HEK293 (cell line): ENCODE data around the gene KLF16.

Experiments used
- CTCF ChIA-PET: fragments of 350-600 bp; formaldehyde crosslinking; extraction: SDS; loops from one replicate; lab custom pipeline; 2021; ENCODE audit warnings: antibody characterized with exemption; lab: Yijun Ruan, JAX
- POLR2A ChIA-PET: fragments of 300-600 bp; formaldehyde crosslinking; extraction: SDS; loops from one replicate; lab custom pipeline; 2020; ENCODE audit warnings: antibody characterized with exemption, inconsistent platforms; lab: Yijun Ruan, JAX
- H3K27ac ChIP-seq: fragments of 200-500 bp; sonication (Bioruptor generic); 2 replicates; pipeline ENCODE4 v1.5.1; 2014; ENCODE audit warnings: low read depth, low read length, control low read depth, inconsistent platforms; ENCODE audit errors: extremely low read depth
- H3K36me3 ChIP-seq, 2 experiments: fragments of 200-500 bp in 1 of 2; sonication (Bioruptor generic) in 1 of 2; 1 replicate in 1 of 2; 2 replicates in 1 of 2; pipeline ENCODE4 v1.5.1; 2014 to 2017; ENCODE audit warnings: inconsistent platforms in 2 of 2, low read length in 2 of 2; ENCODE audit not compliant: control insufficient read depth in 2 of 2, insufficient read depth in 1 of 2
- H3K4me1 ChIP-seq: fragments of 200-500 bp; sonication (Bioruptor generic); 2 replicates; pipeline ENCODE4 v1.5.1; 2014; ENCODE audit warnings: mild to moderate bottlenecking, low read length, inconsistent platforms; ENCODE audit not compliant: control insufficient read depth, insufficient read depth
- H3K4me3 ChIP-seq: 2 replicates; pipeline ENCODE4 v1.5.1; 2011; ENCODE audit warnings: low read depth, mild to moderate bottlenecking, control low read depth, low read length, moderate library complexity
- H3K9me3 ChIP-seq: fragments of 200-500 bp; sonication (Bioruptor generic); 2 replicates; pipeline ENCODE4 v1.5.1; 2014; ENCODE audit warnings: low read depth, low read length, inconsistent platforms; ENCODE audit not compliant: control insufficient read depth, insufficient read depth
- GLI2 ChIP-seq: fragments of 450-650 bp; formaldehyde crosslinking; IDR thresholded peaks from 2 replicates; pipeline ENCODE4; 2017; ENCODE audit warnings: missing biosample characterization, missing genetic modification characterization, low read depth, borderline replicate concordance
- GLIS1 ChIP-seq: fragments of 450-650 bp; formaldehyde crosslinking; IDR thresholded peaks from 2 replicates; pipeline ENCODE4 v1.5.1; 2016; ENCODE audit warnings: missing biosample characterization, missing genetic modification characterization
- GLIS2 ChIP-seq: fragments of 450-650 bp; formaldehyde crosslinking; IDR thresholded peaks from 2 replicates; pipeline ENCODE4 v1.5.1; 2016; ENCODE audit warnings: missing biosample characterization, missing genetic modification characterization
- IKZF3 ChIP-seq: fragments of 450-650 bp; IDR thresholded peaks from 2 replicates; pipeline ENCODE4 v1.5.0; 2018; ENCODE audit warnings: missing biosample characterization, mild to moderate bottlenecking, missing genetic modification characterization, moderate library complexity
- WT1 ChIP-seq: fragments of 450-650 bp; formaldehyde crosslinking; IDR thresholded peaks from 2 replicates; pipeline ENCODE4 v1.5.1; 2016; ENCODE audit warnings: missing biosample characterization, missing genetic modification characterization
- ZIC2 ChIP-seq: fragments of 450-650 bp; formaldehyde crosslinking; IDR thresholded peaks from 2 replicates; pipeline ENCODE4 v1.5.1; 2016; ENCODE audit warnings: missing biosample characterization, missing genetic modification characterization
- TF ChIP-seq, protein P1 (sequence below): fragments of 450-650 bp; formaldehyde crosslinking; IDR thresholded peaks from 2 replicates; pipeline ENCODE4 v1.5.1; 2016; ENCODE audit warnings: missing biosample characterization, missing genetic modification characterization
- TF ChIP-seq, protein P2 (sequence below): fragments of 450-650 bp; formaldehyde crosslinking; IDR thresholded peaks from 2 replicates; pipeline ENCODE4 v1.5.1; 2016; ENCODE audit warnings: missing biosample characterization, missing genetic modification characterization
- TF ChIP-seq, protein P3 (sequence below): fragments of 450-650 bp; formaldehyde crosslinking; IDR thresholded peaks from 2 replicates; pipeline ENCODE4 v1.5.1; 2016; ENCODE audit warnings: missing biosample characterization, missing genetic modification characterization, borderline replicate concordance
- TF ChIP-seq, protein P4 (sequence below): fragments of 450-650 bp; formaldehyde crosslinking; IDR thresholded peaks from 2 replicates; pipeline ENCODE4 v1.5.1; 2017; ENCODE audit warnings: missing biosample characterization, missing genetic modification characterization

Gene KLF16

DNA sequence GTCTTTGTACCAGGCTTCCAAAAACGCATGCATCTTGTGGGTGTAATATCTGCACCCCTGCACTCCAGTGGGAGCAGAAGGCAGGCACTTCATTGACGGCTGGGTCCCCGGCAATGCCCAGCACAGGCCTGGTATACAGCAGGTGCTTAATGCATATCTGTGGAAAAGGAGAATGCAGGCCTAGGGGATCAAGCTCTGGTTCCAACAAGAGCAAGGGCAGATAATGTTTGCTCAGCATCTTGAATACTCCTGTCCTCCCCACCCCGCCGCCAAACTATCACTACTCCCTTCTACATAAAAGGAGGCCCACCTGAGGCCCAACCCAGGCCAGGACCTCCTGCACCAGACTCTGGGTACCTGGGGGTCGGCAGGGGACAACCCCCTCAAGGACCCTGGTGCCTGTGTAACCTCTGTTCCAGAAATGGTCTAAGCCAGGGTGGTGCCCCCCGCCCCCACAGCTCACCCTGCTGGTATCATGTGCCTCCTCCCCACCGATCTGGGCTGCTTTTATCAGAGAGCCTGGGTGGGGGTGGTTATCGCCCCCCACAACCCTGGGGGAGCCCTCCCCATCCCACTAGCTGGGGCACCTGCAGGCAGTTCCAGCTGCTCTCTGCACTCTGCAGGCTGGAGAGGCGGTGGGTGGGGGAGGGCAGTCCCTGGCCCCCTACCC, 4.8 kb downstream of the KLF16 start:
- Histone ChIP-seq H3K27ac (no peak overlapping the region), H3K4me1 (peaks cover 24% of the 10 kb centered on the region), H3K36me3 (no peaks in the 10 kb centered on the region), H3K9me3 (no peaks in the 10 kb centered on the region), H3K4me3 (no peak overlapping the region)
- POLR2A ChIA-PET, result interaction anchor here (1.7 kb wide), 1 partner anchor 10 kb away, joined by 4 read pairs; no protein-coding TSS in a partner anchor
- CTCF ChIA-PET, result interaction anchor here (0.6 to 1.9 kb wide), 4 partner anchors 10 to 50 kb away, joined by 3 to 15 read pairs (median 4); partner anchors contain the start of gene REXO1
- TF ChIP-seq, protein P1, sequence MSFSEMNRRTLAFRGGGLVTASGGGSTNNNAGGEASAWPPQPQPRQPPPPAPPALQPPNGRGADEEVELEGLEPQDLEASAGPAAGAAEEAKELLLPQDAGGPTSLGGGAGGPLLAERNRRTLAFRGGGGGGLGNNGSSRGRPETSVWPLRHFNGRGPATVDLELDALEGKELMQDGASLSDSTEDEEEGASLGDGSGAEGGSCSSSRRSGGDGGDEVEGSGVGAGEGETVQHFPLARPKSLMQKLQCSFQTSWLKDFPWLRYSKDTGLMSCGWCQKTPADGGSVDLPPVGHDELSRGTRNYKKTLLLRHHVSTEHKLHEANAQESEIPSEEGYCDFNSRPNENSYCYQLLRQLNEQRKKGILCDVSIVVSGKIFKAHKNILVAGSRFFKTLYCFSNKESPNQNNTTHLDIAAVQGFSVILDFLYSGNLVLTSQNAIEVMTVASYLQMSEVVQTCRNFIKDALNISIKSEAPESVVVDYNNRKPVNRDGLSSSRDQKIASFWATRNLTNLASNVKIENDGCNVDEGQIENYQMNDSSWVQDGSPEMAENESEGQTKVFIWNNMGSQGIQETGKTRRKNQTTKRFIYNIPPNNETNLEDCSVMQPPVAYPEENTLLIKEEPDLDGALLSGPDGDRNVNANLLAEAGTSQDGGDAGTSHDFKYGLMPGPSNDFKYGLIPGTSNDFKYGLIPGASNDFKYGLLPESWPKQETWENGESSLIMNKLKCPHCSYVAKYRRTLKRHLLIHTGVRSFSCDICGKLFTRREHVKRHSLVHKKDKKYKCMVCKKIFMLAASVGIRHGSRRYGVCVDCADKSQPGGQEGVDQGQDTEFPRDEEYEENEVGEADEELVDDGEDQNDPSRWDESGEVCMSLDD (tag by site-specific recombination), result 0 out of 2 replicates have a peak, but pooled peaks have one; percentile 16
- TF ChIP-seq, protein P2, sequence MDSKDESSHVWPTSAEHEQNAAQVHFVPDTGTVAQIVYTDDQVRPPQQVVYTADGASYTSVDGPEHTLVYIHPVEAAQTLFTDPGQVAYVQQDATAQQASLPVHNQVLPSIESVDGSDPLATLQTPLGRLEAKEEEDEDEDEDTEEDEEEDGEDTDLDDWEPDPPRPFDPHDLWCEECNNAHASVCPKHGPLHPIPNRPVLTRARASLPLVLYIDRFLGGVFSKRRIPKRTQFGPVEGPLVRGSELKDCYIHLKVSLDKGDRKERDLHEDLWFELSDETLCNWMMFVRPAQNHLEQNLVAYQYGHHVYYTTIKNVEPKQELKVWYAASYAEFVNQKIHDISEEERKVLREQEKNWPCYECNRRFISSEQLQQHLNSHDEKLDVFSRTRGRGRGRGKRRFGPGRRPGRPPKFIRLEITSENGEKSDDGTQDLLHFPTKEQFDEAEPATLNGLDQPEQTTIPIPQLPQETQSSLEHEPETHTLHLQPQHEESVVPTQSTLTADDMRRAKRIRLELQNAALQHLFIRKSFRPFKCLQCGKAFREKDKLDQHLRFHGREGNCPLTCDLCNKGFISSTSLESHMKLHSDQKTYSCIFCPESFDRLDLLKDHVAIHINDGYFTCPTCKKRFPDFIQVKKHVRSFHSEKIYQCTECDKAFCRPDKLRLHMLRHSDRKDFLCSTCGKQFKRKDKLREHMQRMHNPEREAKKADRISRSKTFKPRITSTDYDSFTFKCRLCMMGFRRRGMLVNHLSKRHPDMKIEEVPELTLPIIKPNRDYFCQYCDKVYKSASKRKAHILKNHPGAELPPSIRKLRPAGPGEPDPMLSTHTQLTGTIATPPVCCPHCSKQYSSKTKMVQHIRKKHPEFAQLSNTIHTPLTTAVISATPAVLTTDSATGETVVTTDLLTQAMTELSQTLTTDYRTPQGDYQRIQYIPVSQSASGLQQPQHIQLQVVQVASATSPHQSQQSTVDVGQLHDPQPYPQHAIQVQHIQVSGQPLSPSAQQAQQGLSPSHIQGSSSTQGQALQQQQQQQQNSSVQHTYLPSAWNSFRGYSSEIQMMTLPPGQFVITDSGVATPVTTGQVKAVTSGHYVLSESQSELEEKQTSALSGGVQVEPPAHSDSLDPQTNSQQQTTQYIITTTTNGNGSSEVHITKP (tag by site-specific recombination), result peak; percentile 36; the same call in 1 of the 2 replicates
- TF ChIP-seq IKZF3 (tag by site-specific recombination) (no peak), GLIS2 (tag by site-specific recombination) (peak; percentile 81), ZIC2 (tag by site-specific recombination) (0 out of 2 replicates have a peak, but pooled peaks have one; percentile 18), WT1 (tag by site-specific recombination) (peak; percentile 26; the same call in 1 of the 2 replicates), GLI2 (no peak), GLIS1 (peak; percentile 86)
- TF ChIP-seq, protein P3, sequence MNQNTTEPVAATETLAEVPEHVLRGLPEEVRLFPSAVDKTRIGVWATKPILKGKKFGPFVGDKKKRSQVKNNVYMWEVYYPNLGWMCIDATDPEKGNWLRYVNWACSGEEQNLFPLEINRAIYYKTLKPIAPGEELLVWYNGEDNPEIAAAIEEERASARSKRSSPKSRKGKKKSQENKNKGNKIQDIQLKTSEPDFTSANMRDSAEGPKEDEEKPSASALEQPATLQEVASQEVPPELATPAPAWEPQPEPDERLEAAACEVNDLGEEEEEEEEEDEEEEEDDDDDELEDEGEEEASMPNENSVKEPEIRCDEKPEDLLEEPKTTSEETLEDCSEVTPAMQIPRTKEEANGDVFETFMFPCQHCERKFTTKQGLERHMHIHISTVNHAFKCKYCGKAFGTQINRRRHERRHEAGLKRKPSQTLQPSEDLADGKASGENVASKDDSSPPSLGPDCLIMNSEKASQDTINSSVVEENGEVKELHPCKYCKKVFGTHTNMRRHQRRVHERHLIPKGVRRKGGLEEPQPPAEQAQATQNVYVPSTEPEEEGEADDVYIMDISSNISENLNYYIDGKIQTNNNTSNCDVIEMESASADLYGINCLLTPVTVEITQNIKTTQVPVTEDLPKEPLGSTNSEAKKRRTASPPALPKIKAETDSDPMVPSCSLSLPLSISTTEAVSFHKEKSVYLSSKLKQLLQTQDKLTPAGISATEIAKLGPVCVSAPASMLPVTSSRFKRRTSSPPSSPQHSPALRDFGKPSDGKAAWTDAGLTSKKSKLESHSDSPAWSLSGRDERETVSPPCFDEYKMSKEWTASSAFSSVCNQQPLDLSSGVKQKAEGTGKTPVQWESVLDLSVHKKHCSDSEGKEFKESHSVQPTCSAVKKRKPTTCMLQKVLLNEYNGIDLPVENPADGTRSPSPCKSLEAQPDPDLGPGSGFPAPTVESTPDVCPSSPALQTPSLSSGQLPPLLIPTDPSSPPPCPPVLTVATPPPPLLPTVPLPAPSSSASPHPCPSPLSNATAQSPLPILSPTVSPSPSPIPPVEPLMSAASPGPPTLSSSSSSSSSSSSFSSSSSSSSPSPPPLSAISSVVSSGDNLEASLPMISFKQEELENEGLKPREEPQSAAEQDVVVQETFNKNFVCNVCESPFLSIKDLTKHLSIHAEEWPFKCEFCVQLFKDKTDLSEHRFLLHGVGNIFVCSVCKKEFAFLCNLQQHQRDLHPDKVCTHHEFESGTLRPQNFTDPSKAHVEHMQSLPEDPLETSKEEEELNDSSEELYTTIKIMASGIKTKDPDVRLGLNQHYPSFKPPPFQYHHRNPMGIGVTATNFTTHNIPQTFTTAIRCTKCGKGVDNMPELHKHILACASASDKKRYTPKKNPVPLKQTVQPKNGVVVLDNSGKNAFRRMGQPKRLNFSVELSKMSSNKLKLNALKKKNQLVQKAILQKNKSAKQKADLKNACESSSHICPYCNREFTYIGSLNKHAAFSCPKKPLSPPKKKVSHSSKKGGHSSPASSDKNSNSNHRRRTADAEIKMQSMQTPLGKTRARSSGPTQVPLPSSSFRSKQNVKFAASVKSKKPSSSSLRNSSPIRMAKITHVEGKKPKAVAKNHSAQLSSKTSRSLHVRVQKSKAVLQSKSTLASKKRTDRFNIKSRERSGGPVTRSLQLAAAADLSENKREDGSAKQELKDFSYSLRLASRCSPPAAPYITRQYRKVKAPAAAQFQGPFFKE (tag by site-specific recombination), result no peak
- TF ChIP-seq, protein P4, sequence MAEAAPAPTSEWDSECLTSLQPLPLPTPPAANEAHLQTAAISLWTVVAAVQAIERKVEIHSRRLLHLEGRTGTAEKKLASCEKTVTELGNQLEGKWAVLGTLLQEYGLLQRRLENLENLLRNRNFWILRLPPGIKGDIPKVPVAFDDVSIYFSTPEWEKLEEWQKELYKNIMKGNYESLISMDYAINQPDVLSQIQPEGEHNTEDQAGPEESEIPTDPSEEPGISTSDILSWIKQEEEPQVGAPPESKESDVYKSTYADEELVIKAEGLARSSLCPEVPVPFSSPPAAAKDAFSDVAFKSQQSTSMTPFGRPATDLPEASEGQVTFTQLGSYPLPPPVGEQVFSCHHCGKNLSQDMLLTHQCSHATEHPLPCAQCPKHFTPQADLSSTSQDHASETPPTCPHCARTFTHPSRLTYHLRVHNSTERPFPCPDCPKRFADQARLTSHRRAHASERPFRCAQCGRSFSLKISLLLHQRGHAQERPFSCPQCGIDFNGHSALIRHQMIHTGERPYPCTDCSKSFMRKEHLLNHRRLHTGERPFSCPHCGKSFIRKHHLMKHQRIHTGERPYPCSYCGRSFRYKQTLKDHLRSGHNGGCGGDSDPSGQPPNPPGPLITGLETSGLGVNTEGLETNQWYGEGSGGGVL (tag by site-specific recombination), result peak; percentile 68
